ENCODE results near the gene MACROD1. TPM values are rescaled to one million over a fixed set of nuclear protein-coding genes. Genes with fewer than 3 reads are reported as not detected.

The MACROD1 gene
- total and polyA plus RNA-seq, 10 of the 15 experiments (the other 5 are each of a cell fraction or from before 2014, with no cell fraction given): 1.2 to 22.7 (median 11.3) TPM; not detected in 1

DNA sequence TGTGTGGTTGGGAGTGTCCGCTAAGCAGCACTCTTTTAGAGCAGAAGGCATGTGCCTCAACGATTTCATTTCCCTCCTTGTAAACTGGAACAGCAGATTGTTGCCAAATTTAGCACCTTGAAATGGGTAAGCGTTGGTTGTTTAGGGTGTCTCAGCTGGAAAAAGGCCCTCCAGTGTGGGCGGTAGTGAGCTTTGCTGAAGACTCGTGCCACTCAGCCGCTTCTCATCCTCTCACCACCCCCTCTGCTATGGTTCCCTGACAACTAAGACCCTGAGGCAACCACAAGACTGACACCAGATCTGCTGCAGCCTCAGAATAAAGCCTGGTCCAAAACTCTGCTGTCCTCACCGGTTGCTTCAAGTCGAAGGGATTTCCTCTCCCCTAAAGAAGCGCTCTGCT, 30.7 kb upstream of the MACROD1 start:
- no peak for ATAC-seq
- Histone ChIP-seq H3K4me1 (ENCODE audit: control insufficient read depth, insufficient read depth, low read length) (no peaks in the 10 kb centered on the region), H4K20me1 (ENCODE audit: control insufficient read depth, insufficient read depth) (no peaks in the 10 kb centered on the region), H3K4me3 (no peak overlapping the region), H2AFZ (ENCODE audit: control insufficient read depth, low read depth, low read length) (no peak overlapping the region), H3K27ac (ENCODE audit: control insufficient read depth, insufficient read depth) (no peak overlapping the region), H3K79me2 (ENCODE audit: control insufficient read depth, insufficient read depth, low read length) (peaks cover 11% of the 10 kb centered on the region), H3K27me3 (replicated peaks in 1 of 2; ENCODE audit: control insufficient read depth in 2 of 2, insufficient read depth in 2 of 2, low read length in 1 of 2) (no peaks in the 10 kb centered on the region), H3K36me3 (ENCODE audit: control insufficient read depth in 2 of 2, insufficient read depth in 2 of 2, low read length in 1 of 2) (peaks cover 42 to 47% of the 10 kb centered on the region in 2 experiments), H3K9me3 (replicated peaks; ENCODE audit: control insufficient read depth, insufficient read depth, low read length) (no peaks in the 10 kb centered on the region), H3K4me2 (ENCODE audit: control insufficient read depth, insufficient read depth) (no peak overlapping the region), H3K9ac (ENCODE audit: control insufficient read depth, insufficient read depth, low read length) (no peak overlapping the region)
- FAIRE-seq: no peak
- ChIA-PET POLR2A (interaction anchor here (0.6 kb wide), 2 partner anchors 104 to 230 kb away, joined by 3 to 4 read pairs; no protein-coding TSS in a partner anchor), CTCF (interaction anchor here (1.1 to 3.2 kb wide), 2 partner anchors 9 to 11 kb away, joined by 3 to 8 read pairs; partner anchors contain the start of gene STIP1), SMC1A (ENCODE audit: uncharacterized antibody, unreplicated experiment) (interaction anchor here (1.4 to 2.1 kb wide), 2 partner anchors 8 to 11 kb away, joined by 3 to 5 read pairs; no protein-coding TSS in a partner anchor), RAD21 (ENCODE audit: unreplicated experiment) (no interaction called here)
- BruUV-seq (replicated peaks): no TSS peak
- WGBS (ENCODE audit: insufficient coverage, insufficient replicate concordance, low lambda C conversion rate, missing lambda C conversion rate): 92% methylated on average over 9 of the region's 9 CpGs
- in situ Hi-C loops (cut with MboI): no loop called here
- intact Hi-C loops (cut with micrococcal nuclease; ENCODE audit: unreplicated experiment): no loop called here
- TF ChIP-seq HCFC1 (IDR thresholded peaks at IDR 0.05; ENCODE audit: low read length) (no peak), MEF2A (IDR thresholded peaks at IDR 0.05; ENCODE audit: insufficient read depth, low read depth, low read length) (no peak), IRF4 (IDR thresholded peaks at IDR 0.05; ENCODE audit: low read depth, low read length) (no peak), TBL1XR1 (IDR thresholded peaks at IDR 0.05; ENCODE audit: low read depth, low read length) (no peak), RB1 (IDR thresholded peaks at IDR 0.05; ENCODE audit: borderline replicate concordance) (no peak), RFX5 (IDR thresholded peaks at IDR 0.05; ENCODE audit: low read depth, low read length) (no peak), BACH1 (IDR thresholded peaks at IDR 0.05; ENCODE audit: borderline replicate concordance) (no peak), MEF2B (IDR thresholded peaks at IDR 0.05; ENCODE audit: partially characterized antibody, poor library complexity, severe bottlenecking) (no peak), GATAD2B (conservative IDR thresholded peaks at IDR 0.05; ENCODE audit: low read depth) (no peak), WRNIP1 (IDR thresholded peaks at IDR 0.05; ENCODE audit: borderline replicate concordance, low read depth, low read length) (no peak), BRCA1 (IDR thresholded peaks at IDR 0.05; ENCODE audit: low read depth, low read length) (no peak), CHD2 (IDR thresholded peaks at IDR 0.05; ENCODE audit: borderline replicate concordance, low read depth, low read length) (no peak), MXI1 (IDR thresholded peaks at IDR 0.05; ENCODE audit: low read depth, low read length) (no peak), RCOR1 (conservative IDR thresholded peaks at IDR 0.05; ENCODE audit: low read depth, low read length) (no peak), HDGF (IDR thresholded peaks at IDR 0.05) (no peak)
- TF ChIP-seq, protein P1, sequence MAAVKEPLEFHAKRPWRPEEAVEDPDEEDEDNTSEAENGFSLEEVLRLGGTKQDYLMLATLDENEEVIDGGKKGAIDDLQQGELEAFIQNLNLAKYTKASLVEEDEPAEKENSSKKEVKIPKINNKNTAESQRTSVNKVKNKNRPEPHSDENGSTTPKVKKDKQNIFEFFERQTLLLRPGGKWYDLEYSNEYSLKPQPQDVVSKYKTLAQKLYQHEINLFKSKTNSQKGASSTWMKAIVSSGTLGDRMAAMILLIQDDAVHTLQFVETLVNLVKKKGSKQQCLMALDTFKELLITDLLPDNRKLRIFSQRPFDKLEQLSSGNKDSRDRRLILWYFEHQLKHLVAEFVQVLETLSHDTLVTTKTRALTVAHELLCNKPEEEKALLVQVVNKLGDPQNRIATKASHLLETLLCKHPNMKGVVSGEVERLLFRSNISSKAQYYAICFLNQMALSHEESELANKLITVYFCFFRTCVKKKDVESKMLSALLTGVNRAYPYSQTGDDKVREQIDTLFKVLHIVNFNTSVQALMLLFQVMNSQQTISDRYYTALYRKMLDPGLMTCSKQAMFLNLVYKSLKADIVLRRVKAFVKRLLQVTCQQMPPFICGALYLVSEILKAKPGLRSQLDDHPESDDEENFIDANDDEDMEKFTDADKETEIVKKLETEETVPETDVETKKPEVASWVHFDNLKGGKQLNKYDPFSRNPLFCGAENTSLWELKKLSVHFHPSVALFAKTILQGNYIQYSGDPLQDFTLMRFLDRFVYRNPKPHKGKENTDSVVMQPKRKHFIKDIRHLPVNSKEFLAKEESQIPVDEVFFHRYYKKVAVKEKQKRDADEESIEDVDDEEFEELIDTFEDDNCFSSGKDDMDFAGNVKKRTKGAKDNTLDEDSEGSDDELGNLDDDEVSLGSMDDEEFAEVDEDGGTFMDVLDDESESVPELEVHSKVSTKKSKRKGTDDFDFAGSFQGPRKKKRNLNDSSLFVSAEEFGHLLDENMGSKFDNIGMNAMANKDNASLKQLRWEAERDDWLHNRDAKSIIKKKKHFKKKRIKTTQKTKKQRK (IDR thresholded peaks at IDR 0.05; ENCODE audit: low read depth, low read length): no peak
- TF ChIP-seq, protein P2, sequence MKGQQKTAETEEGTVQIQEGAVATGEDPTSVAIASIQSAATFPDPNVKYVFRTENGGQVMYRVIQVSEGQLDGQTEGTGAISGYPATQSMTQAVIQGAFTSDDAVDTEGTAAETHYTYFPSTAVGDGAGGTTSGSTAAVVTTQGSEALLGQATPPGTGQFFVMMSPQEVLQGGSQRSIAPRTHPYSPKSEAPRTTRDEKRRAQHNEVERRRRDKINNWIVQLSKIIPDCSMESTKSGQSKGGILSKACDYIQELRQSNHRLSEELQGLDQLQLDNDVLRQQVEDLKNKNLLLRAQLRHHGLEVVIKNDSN (IDR thresholded peaks at IDR 0.05; ENCODE audit: borderline replicate concordance, extremely low read length, insufficient read depth, low read depth, low read length): no peak
- TF ChIP-seq, protein P3, sequence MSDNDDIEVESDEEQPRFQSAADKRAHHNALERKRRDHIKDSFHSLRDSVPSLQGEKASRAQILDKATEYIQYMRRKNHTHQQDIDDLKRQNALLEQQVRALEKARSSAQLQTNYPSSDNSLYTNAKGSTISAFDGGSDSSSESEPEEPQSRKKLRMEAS (IDR thresholded peaks at IDR 0.05; ENCODE audit: low read depth, low read length): no peak
- TF ChIP-seq, protein P4, sequence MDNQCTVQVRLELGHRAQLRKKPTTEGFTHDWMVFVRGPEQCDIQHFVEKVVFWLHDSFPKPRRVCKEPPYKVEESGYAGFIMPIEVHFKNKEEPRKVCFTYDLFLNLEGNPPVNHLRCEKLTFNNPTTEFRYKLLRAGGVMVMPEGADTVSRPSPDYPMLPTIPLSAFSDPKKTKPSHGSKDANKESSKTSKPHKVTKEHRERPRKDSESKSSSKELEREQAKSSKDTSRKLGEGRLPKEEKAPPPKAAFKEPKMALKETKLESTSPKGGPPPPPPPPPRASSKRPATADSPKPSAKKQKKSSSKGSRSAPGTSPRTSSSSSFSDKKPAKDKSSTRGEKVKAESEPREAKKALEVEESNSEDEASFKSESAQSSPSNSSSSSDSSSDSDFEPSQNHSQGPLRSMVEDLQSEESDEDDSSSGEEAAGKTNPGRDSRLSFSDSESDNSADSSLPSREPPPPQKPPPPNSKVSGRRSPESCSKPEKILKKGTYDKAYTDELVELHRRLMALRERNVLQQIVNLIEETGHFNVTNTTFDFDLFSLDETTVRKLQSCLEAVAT (IDR thresholded peaks at IDR 0.05): no peak
- no peak for DNase-seq (ENCODE audit: low read depth, low spot score)

All from GM12878 (cell line).